Measurements from ENCODE around the gene TBX6. TPM values are rescaled to one million over a fixed set of nuclear protein-coding genes. Genes with fewer than 3 reads are reported as not detected.

TBX6 gene
- total and polyA plus RNA-seq, 10 of the 15 experiments (the other 5 are each of a cell fraction or from before 2014, with no cell fraction given): 0.08 to 0.90 (median 0.31) TPM; not detected in 2

DNA sequence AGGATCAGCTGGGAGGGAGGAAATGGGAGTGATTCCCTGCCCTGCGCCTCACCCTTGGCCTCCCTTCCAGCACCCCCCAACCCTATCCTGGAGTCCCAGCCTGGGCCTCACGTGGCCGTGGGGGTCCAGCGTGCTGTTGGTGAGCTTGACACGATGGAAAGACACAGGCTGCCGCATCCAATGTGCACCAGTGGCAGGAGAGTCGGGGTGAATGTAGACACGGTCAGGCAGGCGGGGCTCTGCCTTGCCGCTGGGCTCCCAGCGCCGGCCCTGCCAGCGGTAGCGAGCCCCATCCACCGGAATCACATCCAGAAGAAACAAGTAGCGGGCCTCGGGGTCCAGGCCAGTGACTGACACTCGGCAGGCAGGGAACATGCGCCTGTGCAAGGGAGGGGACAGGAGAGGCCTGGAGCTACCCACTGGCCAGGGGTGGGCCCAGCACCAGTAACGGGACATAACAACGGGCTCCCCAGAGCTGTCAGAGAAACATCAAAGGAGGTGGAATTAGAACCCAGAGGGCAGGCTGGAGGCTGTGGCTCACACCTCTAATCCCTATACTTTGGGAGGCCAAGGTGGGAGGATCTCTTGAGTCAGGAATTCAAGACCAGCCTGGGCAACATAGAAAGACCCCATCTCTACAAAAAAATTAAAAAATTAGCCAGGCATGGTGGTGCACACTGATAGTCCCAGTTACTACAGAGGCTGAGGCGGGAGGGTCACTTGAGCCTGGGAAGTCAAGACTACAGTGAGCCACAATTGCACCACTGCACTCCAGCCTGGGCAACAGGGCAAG is 2.7 kb downstream of the TBX6 start:
- Histone ChIP-seq H3K27me3 (replicated peaks in 1 of 2; ENCODE audit: control insufficient read depth in 2 of 2, insufficient read depth in 2 of 2, low read length in 1 of 2) (no peaks in the 10 kb centered on the region), H3K4me3 (no peak overlapping the region), H2AFZ (ENCODE audit: control insufficient read depth, low read depth, low read length) (no peak overlapping the region), H3K79me2 (ENCODE audit: control insufficient read depth, insufficient read depth, low read length) (no peaks in the 10 kb centered on the region), H3K4me1 (ENCODE audit: control insufficient read depth, insufficient read depth, low read length) (peaks cover 15% of the 10 kb centered on the region), H3K9me3 (replicated peaks; ENCODE audit: control insufficient read depth, insufficient read depth, low read length) (no peaks in the 10 kb centered on the region), H3K4me2 (ENCODE audit: control insufficient read depth, insufficient read depth) (no peak overlapping the region), H3K36me3 (ENCODE audit: control insufficient read depth in 2 of 2, insufficient read depth in 2 of 2, low read length in 1 of 2) (peaks cover 12 to 13% of the 10 kb centered on the region in 2 experiments; a peak in 3 of 4 replicates), H3K9ac (ENCODE audit: control insufficient read depth, insufficient read depth, low read length) (no peak overlapping the region), H3K27ac (ENCODE audit: control insufficient read depth, insufficient read depth) (no peak overlapping the region), H4K20me1 (ENCODE audit: control insufficient read depth, insufficient read depth) (no peaks in the 10 kb centered on the region)
- FAIRE-seq (no peak), DNase-seq (ENCODE audit: low read depth, low spot score) (no peak), ATAC-seq (no peak)
- CTCF ChIA-PET: interaction anchor here (0.7 to 6.8 kb wide), 2 partner anchors 24 to 34 kb away, joined by 3 to 77 read pairs; partner anchors contain the start of gene ALDOA
- 94% methylated on average over 22 of the region's 22 CpGs for WGBS (ENCODE audit: insufficient coverage, insufficient replicate concordance, low lambda C conversion rate, missing lambda C conversion rate)
- POLR2A ChIA-PET: interaction anchor here (0.6 to 4.2 kb wide), 2 partner anchors 14 to 1275 kb away, joined by 11 to 35 read pairs; partner anchors contain the start of gene PPP4C
- intact Hi-C loops (cut with micrococcal nuclease; ENCODE audit: unreplicated experiment): no loop called here
- BruUV-seq (replicated peaks): no TSS peak
- SMC1A ChIA-PET (ENCODE audit: uncharacterized antibody, unreplicated experiment): interaction anchor here (1.3 kb wide), 1 partner anchor 12 kb away, joined by 3 read pairs; no protein-coding TSS in a partner anchor
- TF ChIP-seq, protein P1, sequence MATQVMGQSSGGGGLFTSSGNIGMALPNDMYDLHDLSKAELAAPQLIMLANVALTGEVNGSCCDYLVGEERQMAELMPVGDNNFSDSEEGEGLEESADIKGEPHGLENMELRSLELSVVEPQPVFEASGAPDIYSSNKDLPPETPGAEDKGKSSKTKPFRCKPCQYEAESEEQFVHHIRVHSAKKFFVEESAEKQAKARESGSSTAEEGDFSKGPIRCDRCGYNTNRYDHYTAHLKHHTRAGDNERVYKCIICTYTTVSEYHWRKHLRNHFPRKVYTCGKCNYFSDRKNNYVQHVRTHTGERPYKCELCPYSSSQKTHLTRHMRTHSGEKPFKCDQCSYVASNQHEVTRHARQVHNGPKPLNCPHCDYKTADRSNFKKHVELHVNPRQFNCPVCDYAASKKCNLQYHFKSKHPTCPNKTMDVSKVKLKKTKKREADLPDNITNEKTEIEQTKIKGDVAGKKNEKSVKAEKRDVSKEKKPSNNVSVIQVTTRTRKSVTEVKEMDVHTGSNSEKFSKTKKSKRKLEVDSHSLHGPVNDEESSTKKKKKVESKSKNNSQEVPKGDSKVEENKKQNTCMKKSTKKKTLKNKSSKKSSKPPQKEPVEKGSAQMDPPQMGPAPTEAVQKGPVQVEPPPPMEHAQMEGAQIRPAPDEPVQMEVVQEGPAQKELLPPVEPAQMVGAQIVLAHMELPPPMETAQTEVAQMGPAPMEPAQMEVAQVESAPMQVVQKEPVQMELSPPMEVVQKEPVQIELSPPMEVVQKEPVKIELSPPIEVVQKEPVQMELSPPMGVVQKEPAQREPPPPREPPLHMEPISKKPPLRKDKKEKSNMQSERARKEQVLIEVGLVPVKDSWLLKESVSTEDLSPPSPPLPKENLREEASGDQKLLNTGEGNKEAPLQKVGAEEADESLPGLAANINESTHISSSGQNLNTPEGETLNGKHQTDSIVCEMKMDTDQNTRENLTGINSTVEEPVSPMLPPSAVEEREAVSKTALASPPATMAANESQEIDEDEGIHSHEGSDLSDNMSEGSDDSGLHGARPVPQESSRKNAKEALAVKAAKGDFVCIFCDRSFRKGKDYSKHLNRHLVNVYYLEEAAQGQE (IDR thresholded peaks at IDR 0.05; ENCODE audit: low read depth, low read length): no peak
- TF ChIP-seq POLR2A (IDR thresholded peaks at IDR 0.05; ENCODE audit: low read depth, low read length): no peak
- TF ChIP-seq KAT2A (conservative IDR thresholded peaks at IDR 0.05; ENCODE audit: control insufficient read depth, low read depth, low read length): no peak
- TF ChIP-seq, protein P2, sequence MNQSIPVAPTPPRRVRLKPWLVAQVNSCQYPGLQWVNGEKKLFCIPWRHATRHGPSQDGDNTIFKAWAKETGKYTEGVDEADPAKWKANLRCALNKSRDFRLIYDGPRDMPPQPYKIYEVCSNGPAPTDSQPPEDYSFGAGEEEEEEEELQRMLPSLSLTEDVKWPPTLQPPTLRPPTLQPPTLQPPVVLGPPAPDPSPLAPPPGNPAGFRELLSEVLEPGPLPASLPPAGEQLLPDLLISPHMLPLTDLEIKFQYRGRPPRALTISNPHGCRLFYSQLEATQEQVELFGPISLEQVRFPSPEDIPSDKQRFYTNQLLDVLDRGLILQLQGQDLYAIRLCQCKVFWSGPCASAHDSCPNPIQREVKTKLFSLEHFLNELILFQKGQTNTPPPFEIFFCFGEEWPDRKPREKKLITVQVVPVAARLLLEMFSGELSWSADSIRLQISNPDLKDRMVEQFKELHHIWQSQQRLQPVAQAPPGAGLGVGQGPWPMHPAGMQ (IDR thresholded peaks at IDR 0.05; ENCODE audit: borderline replicate concordance): no peak
- no peak for TF ChIP-seq CREM (IDR thresholded peaks at IDR 0.05; ENCODE audit: low read depth)
- no peak for TF ChIP-seq SRF (IDR thresholded peaks at IDR 0.05; ENCODE audit: low read depth in 2 of 2, low read length in 2 of 2)
- TF ChIP-seq, protein P3, sequence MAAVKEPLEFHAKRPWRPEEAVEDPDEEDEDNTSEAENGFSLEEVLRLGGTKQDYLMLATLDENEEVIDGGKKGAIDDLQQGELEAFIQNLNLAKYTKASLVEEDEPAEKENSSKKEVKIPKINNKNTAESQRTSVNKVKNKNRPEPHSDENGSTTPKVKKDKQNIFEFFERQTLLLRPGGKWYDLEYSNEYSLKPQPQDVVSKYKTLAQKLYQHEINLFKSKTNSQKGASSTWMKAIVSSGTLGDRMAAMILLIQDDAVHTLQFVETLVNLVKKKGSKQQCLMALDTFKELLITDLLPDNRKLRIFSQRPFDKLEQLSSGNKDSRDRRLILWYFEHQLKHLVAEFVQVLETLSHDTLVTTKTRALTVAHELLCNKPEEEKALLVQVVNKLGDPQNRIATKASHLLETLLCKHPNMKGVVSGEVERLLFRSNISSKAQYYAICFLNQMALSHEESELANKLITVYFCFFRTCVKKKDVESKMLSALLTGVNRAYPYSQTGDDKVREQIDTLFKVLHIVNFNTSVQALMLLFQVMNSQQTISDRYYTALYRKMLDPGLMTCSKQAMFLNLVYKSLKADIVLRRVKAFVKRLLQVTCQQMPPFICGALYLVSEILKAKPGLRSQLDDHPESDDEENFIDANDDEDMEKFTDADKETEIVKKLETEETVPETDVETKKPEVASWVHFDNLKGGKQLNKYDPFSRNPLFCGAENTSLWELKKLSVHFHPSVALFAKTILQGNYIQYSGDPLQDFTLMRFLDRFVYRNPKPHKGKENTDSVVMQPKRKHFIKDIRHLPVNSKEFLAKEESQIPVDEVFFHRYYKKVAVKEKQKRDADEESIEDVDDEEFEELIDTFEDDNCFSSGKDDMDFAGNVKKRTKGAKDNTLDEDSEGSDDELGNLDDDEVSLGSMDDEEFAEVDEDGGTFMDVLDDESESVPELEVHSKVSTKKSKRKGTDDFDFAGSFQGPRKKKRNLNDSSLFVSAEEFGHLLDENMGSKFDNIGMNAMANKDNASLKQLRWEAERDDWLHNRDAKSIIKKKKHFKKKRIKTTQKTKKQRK (IDR thresholded peaks at IDR 0.05; ENCODE audit: low read depth, low read length): no peak
- TF ChIP-seq TCF12 (IDR thresholded peaks at IDR 0.05; ENCODE audit: low read depth, low read length): no peak
- no peak for TF ChIP-seq SIN3A (IDR thresholded peaks at IDR 0.05; ENCODE audit: low read depth, low read length)
- no peak for TF ChIP-seq CHD4 (IDR thresholded peaks at IDR 0.05)
- no peak for TF ChIP-seq CBX3 (IDR thresholded peaks at IDR 0.05; ENCODE audit: borderline replicate concordance, low read depth)
- TF ChIP-seq, protein P4, sequence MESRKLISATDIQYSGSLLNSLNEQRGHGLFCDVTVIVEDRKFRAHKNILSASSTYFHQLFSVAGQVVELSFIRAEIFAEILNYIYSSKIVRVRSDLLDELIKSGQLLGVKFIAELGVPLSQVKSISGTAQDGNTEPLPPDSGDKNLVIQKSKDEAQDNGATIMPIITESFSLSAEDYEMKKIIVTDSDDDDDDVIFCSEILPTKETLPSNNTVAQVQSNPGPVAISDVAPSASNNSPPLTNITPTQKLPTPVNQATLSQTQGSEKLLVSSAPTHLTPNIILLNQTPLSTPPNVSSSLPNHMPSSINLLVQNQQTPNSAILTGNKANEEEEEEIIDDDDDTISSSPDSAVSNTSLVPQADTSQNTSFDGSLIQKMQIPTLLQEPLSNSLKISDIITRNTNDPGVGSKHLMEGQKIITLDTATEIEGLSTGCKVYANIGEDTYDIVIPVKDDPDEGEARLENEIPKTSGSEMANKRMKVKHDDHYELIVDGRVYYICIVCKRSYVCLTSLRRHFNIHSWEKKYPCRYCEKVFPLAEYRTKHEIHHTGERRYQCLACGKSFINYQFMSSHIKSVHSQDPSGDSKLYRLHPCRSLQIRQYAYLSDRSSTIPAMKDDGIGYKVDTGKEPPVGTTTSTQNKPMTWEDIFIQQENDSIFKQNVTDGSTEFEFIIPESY (IDR thresholded peaks at IDR 0.05): no peak
- in situ Hi-C loops (cut with MboI): loop anchor here (25.0 kb wide), 1 partner anchor 1798 kb away; no protein-coding TSS in a partner anchor
- RAD21 ChIA-PET (ENCODE audit: unreplicated experiment): interaction anchor here (0.7 kb wide), 1 partner anchor 429 kb away, joined by 5 read pairs; no protein-coding TSS in a partner anchor

Data from GM12878 (cell line).